Endodermal cell (in vitro differentiated cells): ENCODE data around the gene CACNB1. TPM values are rescaled to one million over a fixed set of nuclear protein-coding genes. Genes with fewer than 3 reads are reported as not detected.

Experiments used
- DNase-seq: peaks from one replicate; pipeline ENCODE4 v3.0.0-alpha.2; 2017
- H3K27ac ChIP-seq: 2 replicates; pipeline ENCODE4 v1.5.1; 2013; ENCODE audit warnings: mild to moderate bottlenecking, low read depth, low read length, moderate library complexity
- H3K27me3 ChIP-seq: 2 replicates; pipeline ENCODE4 v1.6.1; 2013; ENCODE audit warnings: mild to moderate bottlenecking, low read length, moderate library complexity; ENCODE audit not compliant: insufficient read depth, control insufficient read depth, poor library complexity, severe bottlenecking
- H3K36me3 ChIP-seq: 2 replicates; pipeline ENCODE4 v1.7.0; 2013; ENCODE audit warnings: mild to moderate bottlenecking, low read length, moderate library complexity; ENCODE audit not compliant: control insufficient read depth, insufficient read depth
- H3K4me1 ChIP-seq: one replicate; pipeline ENCODE4 v1.7.0; 2013; ENCODE audit warnings: low read length; ENCODE audit not compliant: control insufficient read depth, insufficient read depth
- H3K4me3 ChIP-seq: 2 replicates; pipeline ENCODE4 v1.5.1; 2013; ENCODE audit warnings: mild to moderate bottlenecking, low read length, moderate library complexity
- H3K9ac ChIP-seq: 2 replicates; pipeline ENCODE4 v1.6.1; 2013; ENCODE audit warnings: mild to moderate bottlenecking, low read length, moderate library complexity; ENCODE audit not compliant: poor library complexity, severe bottlenecking; ENCODE audit errors: extremely low read depth
- H3K9me3 ChIP-seq: 2 replicates; pipeline ENCODE4 v1.6.1; 2013; ENCODE audit warnings: mild to moderate bottlenecking, low read length, moderate library complexity; ENCODE audit not compliant: control insufficient read depth
- H3K27ac Mint-ChIP-seq: 2 replicates; pipeline ENCODE4 v1.8.0; 2020; ENCODE audit warnings: mixed read lengths
- H3K27me3 Mint-ChIP-seq: 2 replicates; pipeline ENCODE4 v1.8.0; 2021; ENCODE audit warnings: mild to moderate bottlenecking, mixed read lengths; ENCODE audit not compliant: insufficient read depth
- H3K36me3 Mint-ChIP-seq: 2 replicates; pipeline ENCODE4 v1.8.0; 2020; ENCODE audit warnings: low read depth, mixed read lengths
- H3K4me1 Mint-ChIP-seq: 2 replicates; pipeline ENCODE4 v1.8.0; 2020; ENCODE audit warnings: mixed read lengths
- H3K4me3 Mint-ChIP-seq: 2 replicates; pipeline ENCODE4 v1.8.0; 2020; ENCODE audit warnings: mild to moderate bottlenecking, moderate library complexity, mixed read lengths
- H3K9me3 Mint-ChIP-seq: 2 replicates; pipeline ENCODE4 v1.8.0; 2020; ENCODE audit warnings: mild to moderate bottlenecking, mixed read lengths
- CTCF ChIP-seq: fragments of 200-600 bp; sonication (generic); conservative IDR thresholded peaks from 2 replicates; pipeline ENCODE4 v1.5.0; 2021; ENCODE audit warnings: antibody characterized with exemption, mild to moderate bottlenecking
- WGBS, 2 experiments: methylation state at CpG; one replicate each; pipeline versions ENCODE4 v1.1.5 to v1.1.7; 2013; ENCODE audit warnings: missing lambda C conversion rate in 2 of 2, mixed read lengths in 1 of 2; ENCODE audit not compliant: insufficient coverage in 1 of 2, insufficient read length in 1 of 2; 5-methylcytosine and 5-hydroxymethylcytosine counted together
- total RNA-seq, 2 donors: library from RNA; stranded (reverse); fragmentation: NEBNext Ultra II Directional in 1 of 2; extraction: Animal tissue kit (Norgen Biotek cat#: 25700) in 1 of 2; gene quantifications; 2 replicates in 1 of 2; 3 replicates in 1 of 2; pipeline ENCODE4 v1.2.1, GENCODE V29; 2021

CACNB1 gene
- total RNA-seq, 2 donors from 2014 or later: 12.2 to 13.2 TPM

GRCh38 chr17:39240631-39241030, 43.2 kb upstream of the CACNB1 start:
- no peak overlapping the region for H3K27ac Mint-ChIP-seq
- 40 to 95% methylated on average over 1 to 5 of the region's 5 CpGs for WGBS, 2 experiments
- no peak overlapping the region for H3K4me3 ChIP-seq
- H3K36me3 ChIP-seq: no peaks in the 10 kb centered on the region
- peaks cover 4% of the 10 kb centered on the region for H3K27me3 Mint-ChIP-seq
- H3K27me3 ChIP-seq: no peaks in the 10 kb centered on the region
- no peak for TF ChIP-seq CTCF
- no peaks in the 10 kb centered on the region for H3K36me3 Mint-ChIP-seq
- no peak overlapping the region for H3K4me3 Mint-ChIP-seq
- peaks cover 11% of the 10 kb centered on the region for H3K4me1 Mint-ChIP-seq
- no peak overlapping the region for H3K27ac ChIP-seq
- H3K9ac ChIP-seq: no peak overlapping the region
- no peaks in the 10 kb centered on the region for H3K4me1 ChIP-seq
- no peaks in the 10 kb centered on the region for H3K9me3 Mint-ChIP-seq
- DNase-seq: no peak
- H3K9me3 ChIP-seq: no peaks in the 10 kb centered on the region

GRCh38 chr17:39239640-39240314, 42.3 kb upstream of the CACNB1 start:
- Mint-ChIP-seq H3K9me3 (no peaks in the 10 kb centered on the region), H3K27ac (peak overlapping the region; percentile 55), H3K27me3 (peaks cover 4% of the 10 kb centered on the region), H3K36me3 (no peaks in the 10 kb centered on the region), H3K4me3 (no peak overlapping the region), H3K4me1 (peaks cover 12% of the 10 kb centered on the region)
- Histone ChIP-seq H3K9me3 (no peaks in the 10 kb centered on the region), H3K27me3 (no peaks in the 10 kb centered on the region), H3K4me3 (no peak overlapping the region), H3K27ac (no peak overlapping the region), H3K36me3 (no peaks in the 10 kb centered on the region), H3K9ac (no peak overlapping the region), H3K4me1 (no peaks in the 10 kb centered on the region)
- TF ChIP-seq CTCF: peak; percentile 88
- DNase-seq: peak; percentile 98
- WGBS, 2 experiments: 36 to 38% methylated on average over 15 to 16 of the region's 16 CpGs

GRCh38 chr17:39238311-39238972, 41.0 kb upstream of the CACNB1 start:
- H3K4me1 Mint-ChIP-seq: peaks cover 4% of the 10 kb centered on the region
- H3K4me3 Mint-ChIP-seq: no peak overlapping the region
- H3K36me3 ChIP-seq: no peaks in the 10 kb centered on the region

More at GRCh38 chr17:39238311-39238972, 41.0 kb upstream of the CACNB1 start:
- Histone ChIP-seq H3K9ac (no peak overlapping the region), H3K27ac (no peak overlapping the region), H3K9me3 (no peaks in the 10 kb centered on the region), H3K4me1 (no peaks in the 10 kb centered on the region), H3K4me3 (no peak overlapping the region), H3K27me3 (no peaks in the 10 kb centered on the region)
- Mint-ChIP-seq H3K27me3 (peaks cover 4% of the 10 kb centered on the region), H3K27ac (no peak overlapping the region), H3K9me3 (no peaks in the 10 kb centered on the region), H3K36me3 (no peaks in the 10 kb centered on the region)
- peak; percentile 51 for DNase-seq
- 90% methylated on average over 14 to 15 of the region's 15 CpGs for WGBS, 2 experiments
- no peak for TF ChIP-seq CTCF
